GM12892 (cell line): ENCODE measurements around the gene SPNS1.

Experiments used
- POLR2A ChIP-seq: IDR thresholded peaks from 2 replicates; pipeline ENCODE4 v1.6.1; 2011; ENCODE audit warnings: low read depth, low read length, control low read depth
- POLR2AphosphoS5 ChIP-seq: IDR thresholded peaks from 2 replicates; pipeline ENCODE4 v1.6.1; 2011; ENCODE audit warnings: low read depth, low read length, control low read depth
- TAF1 ChIP-seq: IDR thresholded peaks from 2 replicates; pipeline ENCODE4 v1.6.1; 2011; ENCODE audit warnings: low read depth, mild to moderate bottlenecking, control low read depth, low read length, borderline replicate concordance

DNA sequence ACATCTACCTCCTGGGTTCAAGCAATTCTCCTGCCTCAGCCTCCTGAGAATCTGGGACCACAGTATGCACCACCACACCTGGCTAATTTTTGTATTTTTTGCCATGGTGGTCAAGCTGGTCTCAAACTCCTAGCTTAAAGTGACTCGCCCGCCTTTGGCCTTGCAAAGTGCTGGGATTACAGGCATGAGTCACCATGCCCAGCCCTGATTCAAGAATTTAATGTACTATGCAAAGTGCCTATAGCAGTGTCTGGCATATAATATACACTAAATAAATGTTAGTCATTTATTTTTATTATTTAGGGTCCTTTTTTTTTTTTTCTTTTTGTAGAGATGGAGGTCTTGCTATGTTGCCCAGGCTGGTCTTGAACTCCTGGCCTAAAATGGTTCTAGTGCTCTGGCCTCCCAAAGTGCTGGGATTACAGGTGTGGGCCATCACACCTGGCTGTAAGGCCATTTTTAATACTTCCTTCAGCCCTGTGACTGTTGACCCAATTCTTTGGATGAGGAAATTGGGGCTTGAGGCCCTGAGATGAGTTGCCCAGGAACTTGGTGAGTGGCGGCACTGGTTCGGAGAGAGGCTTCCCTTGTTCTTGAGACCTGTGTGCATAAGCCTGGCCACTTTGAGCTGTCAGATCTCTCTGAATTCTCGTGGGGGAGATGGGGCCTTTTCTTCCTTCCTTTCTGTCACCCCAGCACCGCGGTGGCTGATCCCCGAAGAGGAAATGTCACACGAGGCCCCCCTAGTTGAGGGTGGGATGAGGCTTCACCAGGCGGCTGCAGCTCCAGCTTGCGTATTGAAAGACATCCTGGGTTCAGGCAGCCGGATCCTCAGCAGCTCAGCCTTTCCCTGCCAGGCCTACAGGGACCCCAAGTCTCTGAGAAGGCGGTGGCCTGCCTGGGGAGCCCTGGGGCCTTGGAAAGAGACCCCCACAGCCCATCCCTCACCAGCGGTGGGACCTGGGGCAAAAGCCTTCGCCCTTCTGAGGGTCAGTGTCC is 49.0 kb downstream of the SPNS1 start:
- TF ChIP-seq POLR2AphosphoS5 (no peak), POLR2A (no peak), TAF1 (no peak)
